ENCODE measurements around the gene XNDC1N. TPM values are rescaled to one million over a fixed set of nuclear protein-coding genes. Genes with fewer than 3 reads are reported as not detected.
A peak's percentile ranks its signal among the peaks of the same experiment; 100 is the strongest.

XNDC1N gene
- total RNA-seq, 1 experiment from 2014 or later, result 18.5 TPM

- Mint-ChIP-seq H3K27me3 (ENCODE audit: unreplicated experiment) (no peaks in the 10 kb centered on the region), H3K9me3 (ENCODE audit: low read depth, unreplicated experiment) (no peaks in the 10 kb centered on the region), H3K4me3 (ENCODE audit: low read depth, unreplicated experiment) (no peak overlapping the region), H3K4me1 (ENCODE audit: low read depth, unreplicated experiment) (no peaks in the 10 kb centered on the region), H3K27ac (ENCODE audit: unreplicated experiment) (no peak overlapping the region), H3K36me3 (ENCODE audit: insufficient read depth, unreplicated experiment) (peaks cover 9% of the 10 kb centered on the region)
- CTCF ChIA-PET, result no interaction called here
- TF ChIP-seq, protein P1, sequence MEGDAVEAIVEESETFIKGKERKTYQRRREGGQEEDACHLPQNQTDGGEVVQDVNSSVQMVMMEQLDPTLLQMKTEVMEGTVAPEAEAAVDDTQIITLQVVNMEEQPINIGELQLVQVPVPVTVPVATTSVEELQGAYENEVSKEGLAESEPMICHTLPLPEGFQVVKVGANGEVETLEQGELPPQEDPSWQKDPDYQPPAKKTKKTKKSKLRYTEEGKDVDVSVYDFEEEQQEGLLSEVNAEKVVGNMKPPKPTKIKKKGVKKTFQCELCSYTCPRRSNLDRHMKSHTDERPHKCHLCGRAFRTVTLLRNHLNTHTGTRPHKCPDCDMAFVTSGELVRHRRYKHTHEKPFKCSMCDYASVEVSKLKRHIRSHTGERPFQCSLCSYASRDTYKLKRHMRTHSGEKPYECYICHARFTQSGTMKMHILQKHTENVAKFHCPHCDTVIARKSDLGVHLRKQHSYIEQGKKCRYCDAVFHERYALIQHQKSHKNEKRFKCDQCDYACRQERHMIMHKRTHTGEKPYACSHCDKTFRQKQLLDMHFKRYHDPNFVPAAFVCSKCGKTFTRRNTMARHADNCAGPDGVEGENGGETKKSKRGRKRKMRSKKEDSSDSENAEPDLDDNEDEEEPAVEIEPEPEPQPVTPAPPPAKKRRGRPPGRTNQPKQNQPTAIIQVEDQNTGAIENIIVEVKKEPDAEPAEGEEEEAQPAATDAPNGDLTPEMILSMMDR (IDR thresholded peaks at IDR 0.05; ENCODE audit: unreplicated experiment), result no peak
- no TSS peak for BruUV-seq (replicated peaks)
- intact Hi-C loops (cut with micrococcal nuclease; ENCODE audit: unreplicated experiment), result loop anchor here (5.0 kb wide), 1 partner anchor 456 kb away; the partner anchor contains the start of gene CLPB
- DNase-seq, result no peak
These were observed 48.2 kb upstream of the XNDC1N start for GRCh38 chr11:71976551-71976950.

DNA sequence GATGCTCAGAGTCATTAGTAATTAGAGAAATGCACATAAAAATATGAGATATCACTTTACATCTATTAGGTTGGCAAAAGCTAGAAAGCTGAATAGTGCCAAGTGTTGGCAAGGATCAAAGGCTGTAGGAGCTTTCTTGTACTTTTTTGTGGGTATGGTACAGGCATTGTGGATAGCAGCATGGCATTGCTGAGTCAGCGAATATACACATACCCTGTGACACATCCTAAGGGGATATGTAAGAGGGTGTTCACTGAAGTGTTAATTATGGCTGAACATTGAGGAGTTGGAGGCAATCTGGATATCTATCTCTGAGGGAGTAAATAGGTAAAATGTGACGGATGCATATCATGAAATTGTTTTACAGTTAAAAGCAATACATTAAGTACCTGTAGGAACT is 43.3 kb upstream of the XNDC1N start:
- Mint-ChIP-seq H3K9me3 (ENCODE audit: low read depth, unreplicated experiment) (no peaks in the 10 kb centered on the region), H3K36me3 (ENCODE audit: insufficient read depth, unreplicated experiment) (peaks cover 9% of the 10 kb centered on the region), H3K27ac (ENCODE audit: unreplicated experiment) (peak overlapping the region; percentile 5), H3K27me3 (ENCODE audit: unreplicated experiment) (no peaks in the 10 kb centered on the region), H3K4me1 (ENCODE audit: low read depth, unreplicated experiment) (no peaks in the 10 kb centered on the region), H3K4me3 (ENCODE audit: low read depth, unreplicated experiment) (no peak overlapping the region)
- TF ChIP-seq, protein P1 (IDR thresholded peaks at IDR 0.05; ENCODE audit: unreplicated experiment), result no peak
- intact Hi-C loops (cut with micrococcal nuclease; ENCODE audit: unreplicated experiment), result no loop called here
- CTCF ChIA-PET, result no interaction called here
- no TSS peak for BruUV-seq (replicated peaks)
- DNase-seq, result no peak

DNA sequence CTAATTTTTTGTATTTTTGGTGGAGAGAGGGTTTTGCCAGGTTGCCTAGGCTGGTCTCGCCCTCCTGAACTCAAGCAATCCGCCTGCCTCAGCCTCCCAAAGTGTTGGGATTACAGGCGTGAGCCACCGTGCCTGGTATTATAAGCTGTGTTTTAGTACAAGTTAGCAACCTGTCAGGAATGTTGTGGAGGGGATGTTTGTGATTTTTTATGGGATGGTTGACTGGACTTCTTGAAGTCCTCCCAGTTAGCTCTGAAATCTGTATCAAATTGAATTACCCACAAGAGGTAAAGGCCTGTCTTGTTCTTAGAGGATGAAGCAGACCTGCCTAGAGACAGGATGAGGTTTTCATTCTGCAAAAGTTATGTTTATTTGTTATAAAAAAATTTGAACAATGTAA is 36.2 kb upstream of the XNDC1N start:
- H3K27ac Mint-ChIP-seq (ENCODE audit: unreplicated experiment), result no peak overlapping the region
- TF ChIP-seq, protein P1 (IDR thresholded peaks at IDR 0.05; ENCODE audit: unreplicated experiment), result no peak
- CTCF ChIA-PET, result interaction anchor here (1.3 kb wide), 2 partner anchors 16 to 466 kb away, joined by 3 to 4 read pairs; no protein-coding TSS in a partner anchor
- no peaks in the 10 kb centered on the region for H3K9me3 Mint-ChIP-seq (ENCODE audit: low read depth, unreplicated experiment)
- peaks cover 2% of the 10 kb centered on the region for H3K4me1 Mint-ChIP-seq (ENCODE audit: low read depth, unreplicated experiment)
- DNase-seq, result no peak
- no peak overlapping the region for H3K4me3 Mint-ChIP-seq (ENCODE audit: low read depth, unreplicated experiment)
- H3K27me3 Mint-ChIP-seq (ENCODE audit: unreplicated experiment), result no peaks in the 10 kb centered on the region
- H3K36me3 Mint-ChIP-seq (ENCODE audit: insufficient read depth, unreplicated experiment), result peaks cover 10% of the 10 kb centered on the region
- BruUV-seq (replicated peaks), result no TSS peak
- intact Hi-C loops (cut with micrococcal nuclease; ENCODE audit: unreplicated experiment), result no loop called here

GRCh38 chr11:71963468-71963867 is 35.1 kb upstream of the XNDC1N start:
- CTCF ChIA-PET, result no interaction called here
- intact Hi-C loops (cut with micrococcal nuclease; ENCODE audit: unreplicated experiment), result no loop called here
- no peak overlapping the region for H3K27ac Mint-ChIP-seq (ENCODE audit: unreplicated experiment)
- DNase-seq, result no peak
- H3K36me3 Mint-ChIP-seq (ENCODE audit: insufficient read depth, unreplicated experiment), result peaks cover 7% of the 10 kb centered on the region
- no peaks in the 10 kb centered on the region for H3K9me3 Mint-ChIP-seq (ENCODE audit: low read depth, unreplicated experiment)
- no peaks in the 10 kb centered on the region for H3K27me3 Mint-ChIP-seq (ENCODE audit: unreplicated experiment)
- H3K4me3 Mint-ChIP-seq (ENCODE audit: low read depth, unreplicated experiment), result no peak overlapping the region
- peaks cover 11% of the 10 kb centered on the region for H3K4me1 Mint-ChIP-seq (ENCODE audit: low read depth, unreplicated experiment)
- TF ChIP-seq, protein P1 (IDR thresholded peaks at IDR 0.05; ENCODE audit: unreplicated experiment), result no peak
- no TSS peak for BruUV-seq (replicated peaks)
